T-cell (primary cell): ENCODE results near the gene SLC38A10. TPM values are rescaled to one million over a fixed set of nuclear protein-coding genes. Genes with fewer than 3 reads are reported as not detected.
"Not testable (repeated sequence)": the region's sequence is repeated elsewhere in the genome, so short reads cannot be mapped to it uniquely, and the experiment has no call there.

Experiments used
- ATAC-seq, 4 experiments: fragments of 200-7000 bp in 3 of 4; fragments of 150-1000 bp in 1 of 4; cut with Tn5 transposase; replicated peaks in 1 of 4; 1 replicate in 3 of 4; 2 replicates in 1 of 4; pipeline ENCODE4 v1.10.0; 2021; ENCODE audit warnings: moderate library complexity in 3 of 4, mild to moderate bottlenecking in 2 of 4, moderate number of reproducible peaks in 1 of 4
- CTCF ChIA-PET, 2 donors: fragments of 300-600 bp; sonication (Branson Sonifier 250); formaldehyde crosslinking; loops; one replicate each; lab custom pipeline; 2022; ENCODE audit warnings: antibody characterized with exemption in 2 of 2; lab: Charles Lee
- POLR2A ChIA-PET, 2 donors: fragments of 300-600 bp; sonication (Branson Sonifier 250); formaldehyde crosslinking; loops; one replicate each; lab custom pipeline; 2022; ENCODE audit warnings: antibody characterized with exemption in 2 of 2; lab: Charles Lee
- DNase-seq, 35 experiments: peaks; one replicate each; pipeline versions ENCODE4 v3.0.0 to v3.0.0-alpha.2; 2013 to 2023
- H3K27ac ChIP-seq: one replicate; pipeline ENCODE4 v1.5.1; 2013; ENCODE audit warnings: low read length
- H3K27me3 ChIP-seq, 2 experiments: replicated peaks in 1 of 2; 1 replicate in 1 of 2; 2 replicates in 1 of 2; pipeline versions ENCODE4 v1.6.1 to v1.7.0; 2013; ENCODE audit warnings: low read length in 1 of 2, mixed read lengths in 1 of 2; ENCODE audit not compliant: control insufficient read depth in 2 of 2, insufficient read depth in 2 of 2; ENCODE audit errors: extremely low read depth in 1 of 2
- H3K36me3 ChIP-seq, 2 donors: 1 replicate in 1 of 2; 2 replicates in 1 of 2; pipeline versions ENCODE4 v1.6.1 to v1.7.0; 2013; ENCODE audit warnings: low read length in 1 of 2; ENCODE audit not compliant: control insufficient read depth in 2 of 2, insufficient read depth in 1 of 2; ENCODE audit errors: extremely low read depth in 1 of 2
- H3K4me1 ChIP-seq, 2 experiments: 1 replicate in 1 of 2; 2 replicates in 1 of 2; pipeline versions ENCODE4 v1.6.1 to v1.7.0; 2013; ENCODE audit warnings: low read length in 2 of 2, mixed read lengths in 1 of 2; ENCODE audit not compliant: insufficient read depth in 2 of 2, control insufficient read depth in 1 of 2; ENCODE audit errors: extremely low read depth in 1 of 2
- H3K4me3 ChIP-seq, 2 donors: 1 replicate in 1 of 2; 2 replicates in 1 of 2; pipeline versions ENCODE4 v1.5.1 to v1.7.0; 2013; ENCODE audit warnings: mild to moderate bottlenecking in 2 of 2, low read length in 1 of 2, moderate library complexity in 1 of 2; ENCODE audit not compliant: control insufficient read depth in 1 of 2; ENCODE audit errors: extremely low read depth in 1 of 2
- H3K9me3 ChIP-seq: 2 replicates; pipeline ENCODE4 v1.7.0; 2013
- H3K27ac Mint-ChIP-seq, 2 donors: one replicate each; pipeline ENCODE4 v1.8.0; 2020 to 2021; ENCODE audit warnings: mild to moderate bottlenecking in 2 of 2, mixed read lengths in 2 of 2
- H3K27me3 Mint-ChIP-seq, 2 donors: one replicate each; pipeline ENCODE4 v1.8.0; 2021 to 2022; ENCODE audit warnings: mixed read lengths in 2 of 2
- H3K36me3 Mint-ChIP-seq: one replicate; pipeline ENCODE4 v1.8.0; 2021; ENCODE audit warnings: mixed read lengths
- H3K4me1 Mint-ChIP-seq, 3 donors: one replicate each; pipeline ENCODE4 v1.8.0; 2020 to 2022; ENCODE audit warnings: mixed read lengths in 3 of 3, mild to moderate bottlenecking in 1 of 3
- H3K4me3 Mint-ChIP-seq, 3 donors: one replicate each; pipeline ENCODE4 v1.8.0; 2020 to 2022; ENCODE audit warnings: mild to moderate bottlenecking in 3 of 3, mixed read lengths in 3 of 3, moderate library complexity in 3 of 3
- H3K9me3 Mint-ChIP-seq, 3 donors: one replicate each; pipeline ENCODE4 v1.8.0; 2020 to 2022; ENCODE audit warnings: mixed read lengths in 3 of 3
- WGBS: methylation state at CpG from one replicate; pipeline ENCODE4 v1.1.5; 2013; ENCODE audit warnings: missing lambda C conversion rate; ENCODE audit not compliant: insufficient coverage; 5-methylcytosine and 5-hydroxymethylcytosine counted together
- total RNA-seq, 35 experiments: library from RNA in 6 of 35; stranded (reverse) in 6 of 35; fragments of 120-200 nt in 1 of 35; gene quantifications; one replicate each; pipeline versions ENCODE4 v1.2.1 to v1.2.4 and lab custom pipeline; 2013 to 2026

The SLC38A10 gene
- total RNA-seq, 5 donors from 2014 or later (not counting 1 experiment from before 2014, with no cell fraction given), result 52.8 to 95.2 (median 82.3) TPM

- H3K9me3 Mint-ChIP-seq, ATAC-seq, H3K4me1 ChIP-seq, H3K4me3 Mint-ChIP-seq, H3K4me3 ChIP-seq, POLR2A ChIA-PET, DNase-seq, H3K27ac ChIP-seq, H3K27me3 ChIP-seq, H3K27me3 Mint-ChIP-seq, H3K9me3 ChIP-seq, CTCF ChIA-PET: not testable (repeated sequence)
- peaks cover 15% of the 10 kb centered on the region for H3K36me3 Mint-ChIP-seq
- H3K4me1 Mint-ChIP-seq, result peaks cover 11 to 22% (median 16%) of the 10 kb centered on the region in 3 donors
- WGBS, result no CpG with 5 or more reads among the region's 2 CpGs
- peak overlapping the region in 1 of 2 donors; percentile 9 for H3K27ac Mint-ChIP-seq
- H3K36me3 ChIP-seq, result peaks cover 14 to 27% of the 10 kb centered on the region in 2 donors
Measured at GRCh38 chr17:81227630-81228029, 67.5 kb downstream of the SLC38A10 start.

DNA sequence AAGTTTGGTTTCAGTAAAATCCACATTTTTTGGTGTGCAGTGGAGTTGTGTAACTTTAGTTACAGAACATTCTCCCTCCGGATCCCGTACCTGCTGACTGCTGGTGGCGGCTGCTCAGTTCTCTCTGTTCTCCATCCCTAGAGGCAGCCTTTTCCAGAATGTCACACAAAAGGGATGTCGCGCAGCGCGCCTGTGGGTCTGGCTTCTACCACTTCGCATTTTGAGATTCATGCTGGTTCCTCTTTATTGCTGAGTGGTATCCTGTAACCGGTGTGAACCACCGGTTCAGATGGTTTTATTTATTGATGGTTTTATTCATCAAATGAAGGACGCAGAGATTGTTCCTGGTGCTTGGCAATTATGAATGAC lies 71.4 kb downstream of the SLC38A10 start:
- peak in 1 of 35 experiments; percentile 19 for DNase-seq
- no peak for ATAC-seq
- peaks cover 0 to 9% of the 10 kb centered on the region in 2 experiments for H3K27me3 ChIP-seq
- POLR2A ChIA-PET, result no interaction called here
- peaks cover 0 to 11% of the 10 kb centered on the region in 2 donors for H3K36me3 ChIP-seq
- no peak overlapping the region for H3K27ac ChIP-seq
- H3K4me1 ChIP-seq, result peaks cover 8 to 22% of the 10 kb centered on the region in 2 experiments
- Mint-ChIP-seq H3K27ac (peak overlapping the region; percentile 43 to 55), H3K36me3 (no peaks in the 10 kb centered on the region), H3K27me3 (no peaks in the 10 kb centered on the region), H3K4me1 (peaks cover 15 to 21% (median 16%) of the 10 kb centered on the region in 3 donors), H3K9me3 (no peaks in the 10 kb centered on the region), H3K4me3 (peak overlapping the region; percentile 75 to 82 (median 78))
- 33% methylated on average over 5 of the region's 11 CpGs for WGBS
- CTCF ChIA-PET, result interaction anchor here in 1 of 2 donors (1.5 kb wide), 1 partner anchor 15 kb away, joined by 4 read pairs; the partner anchor contains the start of genes NDUFAF8 and TEPSIN
- peak overlapping the region in 1 of 2 donors; percentile 37 for H3K4me3 ChIP-seq
- H3K9me3 ChIP-seq, result no peaks in the 10 kb centered on the region

DNA sequence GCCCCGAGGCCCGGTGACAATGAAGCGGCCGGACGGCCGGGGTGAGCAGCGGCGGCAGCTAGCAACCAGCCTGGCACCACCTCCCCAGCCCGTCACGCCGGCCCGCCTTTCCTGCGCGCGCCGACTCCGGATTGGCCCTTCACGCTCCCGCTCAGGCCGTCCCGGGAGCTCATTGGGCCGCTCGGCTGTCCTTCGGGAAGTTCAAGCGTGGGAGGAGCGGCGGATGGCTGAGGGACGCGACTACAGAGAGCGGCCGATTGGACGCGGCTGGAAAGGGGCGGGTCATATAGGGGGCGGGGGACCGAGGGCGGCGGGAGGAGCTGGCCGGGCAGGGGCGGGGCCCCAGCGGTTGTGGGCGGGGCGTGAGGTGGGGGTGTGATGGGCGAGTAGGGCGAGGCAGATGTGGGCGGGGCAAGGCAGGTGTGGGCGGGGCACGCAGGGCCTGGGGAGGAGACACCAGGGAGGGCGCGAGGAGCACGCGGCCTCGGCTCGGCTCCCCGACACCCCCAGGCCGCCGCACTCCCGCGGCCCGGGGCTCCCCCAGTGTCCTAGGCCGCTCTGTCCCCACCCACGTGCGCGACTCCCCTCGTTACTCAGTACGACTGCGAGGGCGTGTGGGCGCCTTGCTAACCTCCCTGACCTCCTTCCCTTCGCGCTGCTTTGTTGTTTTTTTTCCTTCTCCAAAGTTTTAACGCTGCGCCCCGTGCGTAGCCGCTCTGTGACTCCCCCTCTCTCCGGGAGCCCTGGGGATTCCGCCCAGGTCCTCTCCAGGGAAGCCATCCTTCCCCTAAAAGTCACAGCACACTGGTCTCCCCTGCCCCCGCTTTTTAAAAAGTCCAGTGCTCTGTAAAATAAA lies 72.0 kb downstream of the SLC38A10 start, which contains the start of gene CEP131:
Gene CEP131, minus strand, starts transcription at position 60 of the 856 bp plus-strand sequence. CDS start 2,909 bp downstream, outside the sequence.
- peak within 1 kb of the TSS; percentile 75 to 82 (median 78) for H3K4me3 Mint-ChIP-seq
- DNase-seq (peak; percentile 97 to 100 (median 99)), ATAC-seq (peak; percentile 96 to 98 (median 97))
- Histone ChIP-seq H3K9me3 (no peaks in the 10 kb centered on the region), H3K36me3 (peaks cover 0 to 14% of the 10 kb centered on the region in 2 donors), H3K4me3 (peak within 1 kb of the TSS; percentile 47 to 56), H3K27me3 (peaks cover 0 to 9% of the 10 kb centered on the region in 2 experiments), H3K4me1 (peaks cover 8 to 22% of the 10 kb centered on the region in 2 experiments), H3K27ac (no peak within 1 kb of the TSS)
- peaks cover 15 to 21% (median 16%) of the 10 kb centered on the region in 3 donors for H3K4me1 Mint-ChIP-seq
- no peaks in the 10 kb centered on the region for H3K36me3 Mint-ChIP-seq
- ChIA-PET CTCF (interaction anchor here (0.5 to 1.2 kb wide), 8 partner anchors 13 to 851 kb away, joined by 3 to 15 read pairs (median 5); partner anchors contain the start of genes NDUFAF8 (in 1 of the 2), SLC38A10 (in 1 of the 2) and TEPSIN (in 1 of the 2)), POLR2A (interaction anchor here (0.5 to 1.3 kb wide), 6 partner anchors 11 to 849 kb away, joined by 3 to 9 read pairs (median 4); partner anchors contain the start of genes NDUFAF8 (in 1 of the 2) and TEPSIN (in 1 of the 2))
- WGBS, result under 1% methylated on average over 62 of the region's 79 CpGs
- H3K27me3 Mint-ChIP-seq, result no peaks in the 10 kb centered on the region
- H3K27ac Mint-ChIP-seq, result peak within 1 kb of the TSS; percentile 43 to 55
- no peaks in the 10 kb centered on the region for H3K9me3 Mint-ChIP-seq

DNA sequence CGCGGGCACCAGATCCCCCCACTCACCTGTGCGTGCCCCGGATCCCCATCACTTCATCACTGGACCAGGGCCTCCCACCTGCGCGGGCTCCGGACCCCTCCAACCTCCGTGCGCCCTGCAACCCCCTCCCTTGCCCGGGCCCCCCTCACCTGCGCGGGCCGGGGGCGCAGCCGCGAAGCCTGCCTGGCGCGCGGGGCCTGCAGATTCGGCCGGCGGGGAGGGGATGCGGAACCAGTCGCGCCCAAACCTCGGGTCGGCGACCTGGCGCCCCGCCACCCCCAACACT lies 72.5 kb downstream of the SLC38A10 start:
- Mint-ChIP-seq H3K27me3 (no peaks in the 10 kb centered on the region), H3K9me3 (no peaks in the 10 kb centered on the region), H3K4me1 (peaks cover 11 to 18% (median 12%) of the 10 kb centered on the region in 3 donors), H3K27ac (no peak overlapping the region), H3K4me3 (peak overlapping the region; percentile 70 to 82 (median 78)), H3K36me3 (peaks cover under 1% of the 10 kb centered on the region)
- Histone ChIP-seq H3K27me3 (peaks cover 0 to 9% of the 10 kb centered on the region in 2 experiments), H3K27ac (no peak overlapping the region), H3K4me1 (peaks cover 8 to 22% of the 10 kb centered on the region in 2 experiments), H3K9me3 (no peaks in the 10 kb centered on the region), H3K36me3 (peaks cover 0 to 14% of the 10 kb centered on the region in 2 donors), H3K4me3 (peak overlapping the region; percentile 47 to 56)
- no peak for DNase-seq
- CTCF ChIA-PET, result interaction anchor here in 1 of 2 donors (0.7 to 1.2 kb wide), 6 partner anchors 16 to 813 kb away, joined by 3 to 15 read pairs (median 6); partner anchors contain the start of genes NDUFAF8, SLC38A10 and TEPSIN
- ATAC-seq, result peak in 3 of 4 experiments; percentile 0 to 1 (median 0)
- POLR2A ChIA-PET, result interaction anchor here (0.6 to 1.3 kb wide), 4 partner anchors 11 to 172 kb away, joined by 3 to 9 read pairs (median 4); partner anchors contain the start of genes NDUFAF8 (in 1 of the 2) and TEPSIN (in 1 of the 2)
- WGBS, result under 1% methylated on average over 30 of the region's 30 CpGs

DNA sequence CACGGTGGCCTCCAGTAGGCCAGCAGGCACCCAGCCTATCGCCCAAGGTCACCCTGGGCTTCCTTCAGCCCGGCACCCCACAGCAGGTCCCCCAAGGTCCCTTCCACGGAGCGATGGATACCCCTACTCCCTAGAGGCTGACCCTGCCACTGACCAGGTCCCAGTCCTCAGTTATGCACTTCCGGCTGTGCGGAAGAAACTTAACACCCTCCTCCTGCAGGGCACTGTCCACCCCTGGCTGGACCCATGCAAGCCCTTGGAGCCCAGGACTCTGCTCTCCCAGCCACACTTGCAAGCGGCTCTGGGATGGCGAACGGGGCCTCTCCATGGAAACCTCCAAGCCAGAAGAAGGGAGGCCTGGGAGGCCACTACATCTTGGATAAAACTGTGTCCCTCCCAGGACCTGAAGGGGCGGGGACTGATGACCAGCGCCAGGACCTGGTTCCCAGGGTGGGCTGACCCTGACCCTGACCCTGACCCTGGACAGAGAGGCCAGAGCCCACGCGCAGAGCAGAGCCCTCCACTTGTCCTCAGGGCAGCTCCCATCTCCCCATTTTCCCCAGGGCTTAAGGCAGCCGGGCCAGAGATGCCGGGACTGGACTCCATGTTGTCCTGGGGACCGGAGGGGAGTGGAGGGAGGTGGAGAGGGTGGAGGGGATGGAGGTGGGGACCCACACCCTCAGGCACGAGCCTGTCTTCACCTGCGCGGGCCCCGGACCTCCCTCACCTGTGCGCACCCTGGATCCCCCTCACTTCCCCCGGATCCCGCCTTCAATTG lies 73.1 kb downstream of the SLC38A10 start:
- CTCF ChIA-PET, result interaction anchor here in 1 of 2 donors (0.7 to 1.2 kb wide), 3 partner anchors 17 to 813 kb away, joined by 6 to 15 read pairs (median 8); partner anchors contain the start of genes NDUFAF8 and TEPSIN
- Mint-ChIP-seq H3K27ac (no peak overlapping the region), H3K27me3 (no peaks in the 10 kb centered on the region), H3K36me3 (peaks cover 6% of the 10 kb centered on the region), H3K4me1 (peaks cover 8 to 17% (median 11%) of the 10 kb centered on the region in 3 donors), H3K4me3 (peak overlapping the region; percentile 61 to 82 (median 78)), H3K9me3 (no peaks in the 10 kb centered on the region)
- ATAC-seq (no peak), DNase-seq (no peak)
- H3K27me3 ChIP-seq, result peaks cover 0 to 9% of the 10 kb centered on the region in 2 experiments
- peaks cover 0 to 14% of the 10 kb centered on the region in 2 donors for H3K36me3 ChIP-seq
- POLR2A ChIA-PET, result interaction anchor here (0.8 to 1.3 kb wide), 2 partner anchors 17 to 18 kb away, joined by 5 to 9 read pairs; partner anchors contain the start of genes NDUFAF8 (in 1 of the 2) and TEPSIN (in 1 of the 2)
- WGBS, result 54% methylated on average over 17 of the region's 24 CpGs
- no peaks in the 10 kb centered on the region for H3K9me3 ChIP-seq
- H3K4me3 ChIP-seq, result peak overlapping the region; percentile 47 to 56
- peaks cover 8 to 22% of the 10 kb centered on the region in 2 experiments for H3K4me1 ChIP-seq
- H3K27ac ChIP-seq, result no peak overlapping the region
